WTC11 (cell line): ENCODE measurements around the gene AGBL1. TPM values are rescaled to one million over a fixed set of nuclear protein-coding genes. Genes with fewer than 3 reads are reported as not detected.

Source experiments
- ATAC-seq: fragments of 200-7000 bp; cut with Tn5 transposase; 2 replicates; pipeline ENCODE4 v1.10.0; 2021; ENCODE audit warnings: mild to moderate bottlenecking, moderate library complexity
- CTCF ChIA-PET: fragments of 300-600 bp; sonication (Branson Sonifier 250); formaldehyde crosslinking; loops from one replicate; lab custom pipeline; 2021; ENCODE audit warnings: antibody characterized with exemption; lab: Charles Lee
- POLR2A ChIA-PET: fragments of 350-600 bp; sonication (Branson Sonifier 250); formaldehyde crosslinking; loops from one replicate; lab custom pipeline; 2021; ENCODE audit warnings: antibody characterized with exemption; lab: Charles Lee
- DNase-seq: peaks from one replicate; pipeline ENCODE4 v3.0.0; 2021; ENCODE audit warnings: low spot score
- H3K27ac Mint-ChIP-seq: 2 replicates; pipeline ENCODE4 v1.8.0; 2021; ENCODE audit warnings: mixed read lengths
- H3K27me3 Mint-ChIP-seq: 2 replicates; pipeline ENCODE4 v1.8.0; 2021; ENCODE audit warnings: low read depth, mild to moderate bottlenecking, moderate library complexity, mixed read lengths
- H3K36me3 Mint-ChIP-seq: 2 replicates; pipeline ENCODE4 v1.8.0; 2021; ENCODE audit warnings: mixed read lengths
- H3K4me1 Mint-ChIP-seq: 2 replicates; pipeline ENCODE4 v1.8.0; 2022; ENCODE audit warnings: mixed read lengths
- H3K4me3 Mint-ChIP-seq: 2 replicates; pipeline ENCODE4 v1.8.0; 2021; ENCODE audit warnings: mild to moderate bottlenecking, moderate library complexity, mixed read lengths
- H3K9me3 Mint-ChIP-seq: 2 replicates; pipeline ENCODE4 v1.8.0; 2021; ENCODE audit warnings: mixed read lengths
- ARID4B ChIP-seq: sonication (generic); formaldehyde crosslinking; IDR thresholded peaks from 2 replicates; pipeline ENCODE4 v1.8.0; 2023; ENCODE audit warnings: missing genetic modification reagents, mild to moderate bottlenecking, borderline replicate concordance
- ATF3 ChIP-seq: sonication (generic); formaldehyde crosslinking; conservative IDR thresholded peaks from 2 replicates; pipeline ENCODE4 v1.8.1; 2022; ENCODE audit warnings: mild to moderate bottlenecking, missing genetic modification reagents
- CREB1 ChIP-seq: sonication (generic); formaldehyde crosslinking; IDR thresholded peaks from 2 replicates; pipeline ENCODE4 v1.8.0; 2023; ENCODE audit warnings: mild to moderate bottlenecking, missing genetic modification reagents
- E2F1 ChIP-seq: sonication (generic); formaldehyde crosslinking; IDR thresholded peaks from 2 replicates; pipeline ENCODE4 v1.8.0; 2022; ENCODE audit warnings: mild to moderate bottlenecking, missing genetic modification reagents
- E2F5 ChIP-seq: sonication (generic); formaldehyde crosslinking; IDR thresholded peaks from 2 replicates; pipeline ENCODE4 v1.8.1; 2022; ENCODE audit warnings: mild to moderate bottlenecking, moderate library complexity, missing genetic modification reagents
- FOXP1 ChIP-seq: sonication (generic); formaldehyde crosslinking; IDR thresholded peaks from 2 replicates; pipeline ENCODE4 v1.8.0; 2022; ENCODE audit warnings: missing genetic modification reagents, mild to moderate bottlenecking, moderate library complexity, borderline replicate concordance
- GRHL2 ChIP-seq: fragments of 250-450 bp; sonication (Bioruptor Pico); IDR thresholded peaks from 2 replicates; pipeline ENCODE4 v1.8.0; 2022; ENCODE audit warnings: mild to moderate bottlenecking, moderate library complexity; ENCODE audit not compliant: insufficient replicate concordance, severe bottlenecking
- IRF1 ChIP-seq: sonication (generic); formaldehyde crosslinking; IDR thresholded peaks from 2 replicates; pipeline ENCODE4 v1.8.0; 2023; ENCODE audit warnings: missing genetic modification reagents
- JUN ChIP-seq: sonication (generic); formaldehyde crosslinking; IDR thresholded peaks from 2 replicates; pipeline ENCODE4 v1.8.0; 2023; ENCODE audit warnings: mild to moderate bottlenecking, missing genetic modification reagents
- MLX ChIP-seq: sonication (generic); formaldehyde crosslinking; IDR thresholded peaks from 2 replicates; pipeline ENCODE4 v1.8.1; 2023; ENCODE audit warnings: mild to moderate bottlenecking, missing genetic modification reagents, moderate library complexity
- PRDM15 ChIP-seq: sonication (generic); formaldehyde crosslinking; IDR thresholded peaks from 2 replicates; pipeline ENCODE4 v1.8.0; 2022; ENCODE audit warnings: missing genetic modification reagents
- RORB ChIP-seq: fragments of 250-450 bp; sonication (Bioruptor Pico); IDR thresholded peaks from 2 replicates; pipeline ENCODE4 v1.9.0; 2021; ENCODE audit warnings: mild to moderate bottlenecking
- STAT6 ChIP-seq: sonication (generic); formaldehyde crosslinking; conservative IDR thresholded peaks from 2 replicates; pipeline ENCODE4 v1.8.1; 2023; ENCODE audit warnings: mild to moderate bottlenecking, low read depth, missing genetic modification reagents, moderate library complexity
- ZNF317 ChIP-seq: sonication (generic); formaldehyde crosslinking; IDR thresholded peaks from 2 replicates; pipeline ENCODE4 v1.8.1; 2023; ENCODE audit warnings: low read depth, mild to moderate bottlenecking, moderate library complexity, missing genetic modification reagents, borderline replicate concordance
- ZNF425 ChIP-seq: fragments of 250-450 bp; sonication (Bioruptor Pico); conservative IDR thresholded peaks from 2 replicates; pipeline ENCODE4 v1.9.0; 2021; ENCODE audit warnings: mild to moderate bottlenecking
- ZNF512 ChIP-seq: sonication (generic); formaldehyde crosslinking; IDR thresholded peaks from 2 replicates; pipeline ENCODE4 v1.8.1; 2022; ENCODE audit warnings: missing genetic modification reagents, borderline replicate concordance
- total RNA-seq: library from RNA; stranded (reverse); gene quantifications from 3 replicates; pipeline ENCODE4 v1.2.3, GENCODE V29; 2021

AGBL1 gene
- total RNA-seq, 1 experiment from 2014 or later = not detected

GRCh38 chr15:87038404-87038803 is 958.7 kb downstream of the AGBL1 start:
- H3K27me3 Mint-ChIP-seq = no peaks in the 10 kb centered on the region
- H3K27ac Mint-ChIP-seq = peak overlapping the region; percentile 24; the same call in 1 of the 2 replicates
- no peaks in the 10 kb centered on the region for H3K9me3 Mint-ChIP-seq
- H3K4me1 Mint-ChIP-seq = peaks cover 3% of the 10 kb centered on the region; the same call in 1 of the 2 replicates
- ChIA-PET POLR2A (no interaction called here), CTCF (interaction anchor here (0.5 kb wide), 1 partner anchor 67 kb away, joined by 3 read pairs; no protein-coding TSS in a partner anchor)
- ATAC-seq (peak; percentile 76), DNase-seq (no peak)
- H3K36me3 Mint-ChIP-seq = no peaks in the 10 kb centered on the region
- no peak overlapping the region for H3K4me3 Mint-ChIP-seq
- no peak for TF ChIP-seq ZNF512 (CRISPR knock-in tag)
- no peak for TF ChIP-seq ZNF425
- TF ChIP-seq E2F1 = no peak
- TF ChIP-seq E2F5 = no peak
- no peak for TF ChIP-seq ARID4B (CRISPR knock-in tag)
- no peak for TF ChIP-seq MLX
- TF ChIP-seq PRDM15 = no peak
- no peak for TF ChIP-seq ATF3
- no peak for TF ChIP-seq GRHL2 (CRISPR knock-in tag)
- no peak for TF ChIP-seq RORB
- TF ChIP-seq CREB1 (CRISPR knock-in tag) = no peak
- no peak for TF ChIP-seq FOXP1 (CRISPR knock-in tag)
- TF ChIP-seq STAT6 = no peak
- no peak for TF ChIP-seq ZNF317 (CRISPR knock-in tag)
- TF ChIP-seq IRF1 (CRISPR knock-in tag) = no peak
- no peak for TF ChIP-seq JUN (CRISPR knock-in tag)
